HFF-Myc (cell line): ENCODE measurements around the gene TNFRSF25.
A peak's percentile ranks its signal among the peaks of the same experiment; 100 is the strongest.

ENCODE experiments used
- DNase-seq: peaks from one replicate; pipeline ENCODE4 v3.0.0-alpha.2; 2011; ENCODE audit warnings: low read depth; ENCODE audit errors: extremely low read depth
- H3K4me3 ChIP-seq: replicated peaks from 2 replicates; pipeline ENCODE4 v1.5.1; 2011; ENCODE audit warnings: low read depth, mild to moderate bottlenecking, control low read depth, low read length
- TF ChIP-seq, protein P1 (sequence below): IDR thresholded peaks from 2 replicates; pipeline ENCODE4 v1.5.1; 2012; ENCODE audit warnings: mild to moderate bottlenecking, low read depth, low read length, control low read depth; ENCODE audit errors: missing control alignments

TNFRSF25 gene

GRCh38 chr1:6491966-6492365 is 26.0 kb upstream of the TNFRSF25 start:
- H3K4me3 ChIP-seq, result no peak overlapping the region
- TF ChIP-seq, protein P1, sequence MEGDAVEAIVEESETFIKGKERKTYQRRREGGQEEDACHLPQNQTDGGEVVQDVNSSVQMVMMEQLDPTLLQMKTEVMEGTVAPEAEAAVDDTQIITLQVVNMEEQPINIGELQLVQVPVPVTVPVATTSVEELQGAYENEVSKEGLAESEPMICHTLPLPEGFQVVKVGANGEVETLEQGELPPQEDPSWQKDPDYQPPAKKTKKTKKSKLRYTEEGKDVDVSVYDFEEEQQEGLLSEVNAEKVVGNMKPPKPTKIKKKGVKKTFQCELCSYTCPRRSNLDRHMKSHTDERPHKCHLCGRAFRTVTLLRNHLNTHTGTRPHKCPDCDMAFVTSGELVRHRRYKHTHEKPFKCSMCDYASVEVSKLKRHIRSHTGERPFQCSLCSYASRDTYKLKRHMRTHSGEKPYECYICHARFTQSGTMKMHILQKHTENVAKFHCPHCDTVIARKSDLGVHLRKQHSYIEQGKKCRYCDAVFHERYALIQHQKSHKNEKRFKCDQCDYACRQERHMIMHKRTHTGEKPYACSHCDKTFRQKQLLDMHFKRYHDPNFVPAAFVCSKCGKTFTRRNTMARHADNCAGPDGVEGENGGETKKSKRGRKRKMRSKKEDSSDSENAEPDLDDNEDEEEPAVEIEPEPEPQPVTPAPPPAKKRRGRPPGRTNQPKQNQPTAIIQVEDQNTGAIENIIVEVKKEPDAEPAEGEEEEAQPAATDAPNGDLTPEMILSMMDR, result no peak
- no peak for DNase-seq

GRCh38 chr1:6491480-6491962 is 25.5 kb upstream of the TNFRSF25 start, which contains the start of gene PLEKHG5:
Gene PLEKHG5 (minus strand): TSS chr1:6491667. CDS start chr1:6477571, 14,096 bp downstream.
- TF ChIP-seq, protein P1, result no peak
- DNase-seq, result peak; percentile 30
- peak within 1 kb of the TSS; percentile 87 for H3K4me3 ChIP-seq

GRCh38 chr1:6491081-6491449 is 25.1 kb upstream of the TNFRSF25 start:
- no peak for DNase-seq
- TF ChIP-seq, protein P1, result no peak
- peak overlapping the region; percentile 87 for H3K4me3 ChIP-seq

- DNase-seq, result peak; percentile 39
- TF ChIP-seq, protein P1, result no peak
- peak overlapping the region; percentile 87 for H3K4me3 ChIP-seq
Observed at GRCh38 chr1:6490181-6491080, 24.5 kb upstream of the TNFRSF25 start.

DNA sequence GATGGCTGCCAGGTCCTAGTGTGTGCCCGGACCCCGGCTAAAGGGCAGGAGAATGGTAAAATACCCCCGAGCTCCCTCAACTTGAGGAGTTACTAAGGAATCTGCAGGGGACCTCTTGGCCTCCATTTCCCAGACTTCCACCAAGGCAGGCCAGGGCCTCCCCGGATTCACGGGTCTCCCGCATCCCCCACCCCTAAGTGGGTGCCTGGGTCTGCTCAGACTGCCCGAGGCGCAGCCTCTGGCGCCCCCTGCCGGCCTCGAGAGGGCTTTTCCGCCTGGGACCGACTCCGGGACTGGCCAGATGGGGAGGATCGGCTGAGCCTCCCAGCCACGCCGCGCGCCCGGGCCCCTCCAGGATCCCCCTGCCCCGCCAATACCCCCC is 23.8 kb upstream of the TNFRSF25 start:
- TF ChIP-seq, protein P1, result peak; percentile 94
- peak; percentile 27 for DNase-seq

GRCh38 chr1:6489383-6489765 is 23.4 kb upstream of the TNFRSF25 start:
- H3K4me3 ChIP-seq, result peak overlapping the region; percentile 87; the same call in 1 of the 2 replicates
- TF ChIP-seq, protein P1, result no peak

More for the DNA sequence above, 23.8 kb upstream of the TNFRSF25 start:
- H3K4me3 ChIP-seq, result peak overlapping the region; percentile 87

More at GRCh38 chr1:6489383-6489765, 23.4 kb upstream of the TNFRSF25 start:
- no peak for DNase-seq
